Adrenal gland (tissue), 5 donors: ENCODE results near the gene MMEL1.

Experiments used
- POLR2A ChIP-seq, 2 donors: fragments of 450-650 bp; IDR thresholded peaks; one replicate each; pipeline ENCODE4 v1.6.1; 2017; ENCODE audit warnings: antibody characterized with exemption in 2 of 2, mild to moderate bottlenecking in 2 of 2, moderate library complexity in 1 of 2
- TF ChIP-seq, protein P1 (sequence below), 6 experiments: fragments of 450-650 bp in 4 of 6; fragments of 200-600 bp in 2 of 6; sonication (generic) in 1 of 6; IDR thresholded peaks; 1 replicate in 5 of 6; 2 replicates in 1 of 6; pipeline versions ENCODE4 v1.5.1 to v1.8.0; 2016 to 2021; ENCODE audit warnings: antibody characterized with exemption in 6 of 6, mild to moderate bottlenecking in 2 of 6, moderate library complexity in 1 of 6
- donor health status: DM: no; HTN: no; CAD: no.

DNA sequence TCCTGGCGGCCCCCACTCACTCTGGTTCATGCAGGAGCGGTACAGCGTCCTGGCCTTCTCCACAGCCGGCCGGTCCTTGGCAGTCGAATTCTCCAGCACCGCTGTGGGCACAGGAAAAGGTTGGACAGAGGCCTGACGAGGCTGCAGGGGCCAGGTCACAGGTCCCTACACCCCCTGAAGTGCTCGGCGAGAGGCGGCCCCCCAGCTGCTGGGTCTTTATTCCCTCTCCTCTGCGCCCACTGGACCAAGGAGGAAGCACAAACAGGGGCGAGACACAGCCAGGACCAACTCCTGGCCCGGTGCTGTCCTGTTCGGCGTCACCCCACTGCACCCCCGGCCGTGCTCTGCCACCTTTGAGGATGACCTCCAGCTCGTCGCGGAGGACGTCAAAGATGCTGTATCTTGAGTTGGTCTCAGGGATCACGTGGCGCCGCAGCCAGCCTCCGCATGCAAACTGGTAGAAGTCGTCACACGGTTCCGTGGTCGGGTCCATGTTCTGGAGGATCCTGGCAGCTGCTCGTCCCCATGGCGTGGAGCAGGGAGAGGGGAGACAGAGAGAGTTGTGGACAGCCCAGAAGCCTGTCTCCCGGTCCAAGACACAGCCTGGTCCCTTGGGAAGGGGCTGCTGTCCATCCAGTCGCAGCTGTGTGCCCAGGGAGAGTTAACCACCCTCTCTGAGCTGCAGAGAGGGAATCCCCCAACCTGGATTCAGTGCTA, 23.3 kb downstream of the MMEL1 start:
- TF ChIP-seq, protein P1, sequence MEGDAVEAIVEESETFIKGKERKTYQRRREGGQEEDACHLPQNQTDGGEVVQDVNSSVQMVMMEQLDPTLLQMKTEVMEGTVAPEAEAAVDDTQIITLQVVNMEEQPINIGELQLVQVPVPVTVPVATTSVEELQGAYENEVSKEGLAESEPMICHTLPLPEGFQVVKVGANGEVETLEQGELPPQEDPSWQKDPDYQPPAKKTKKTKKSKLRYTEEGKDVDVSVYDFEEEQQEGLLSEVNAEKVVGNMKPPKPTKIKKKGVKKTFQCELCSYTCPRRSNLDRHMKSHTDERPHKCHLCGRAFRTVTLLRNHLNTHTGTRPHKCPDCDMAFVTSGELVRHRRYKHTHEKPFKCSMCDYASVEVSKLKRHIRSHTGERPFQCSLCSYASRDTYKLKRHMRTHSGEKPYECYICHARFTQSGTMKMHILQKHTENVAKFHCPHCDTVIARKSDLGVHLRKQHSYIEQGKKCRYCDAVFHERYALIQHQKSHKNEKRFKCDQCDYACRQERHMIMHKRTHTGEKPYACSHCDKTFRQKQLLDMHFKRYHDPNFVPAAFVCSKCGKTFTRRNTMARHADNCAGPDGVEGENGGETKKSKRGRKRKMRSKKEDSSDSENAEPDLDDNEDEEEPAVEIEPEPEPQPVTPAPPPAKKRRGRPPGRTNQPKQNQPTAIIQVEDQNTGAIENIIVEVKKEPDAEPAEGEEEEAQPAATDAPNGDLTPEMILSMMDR (IDR thresholded peaks at IDR 0.05): no peak
- no peak for TF ChIP-seq POLR2A (IDR thresholded peaks at IDR 0.05)
